Measurements from ENCODE around the gene HMGB2.

- TF ChIP-seq CTCF (IDR thresholded peaks at IDR 0.05): no peak
- no peak for TF ChIP-seq POLR2A (IDR thresholded peaks at IDR 0.05)
- no peak for TF ChIP-seq EP300 (IDR thresholded peaks at IDR 0.05; ENCODE audit: low read depth)
Measured at GRCh38 chr4:173287486-173287885, 46.7 kb downstream of the HMGB2 start.

Measured in transverse colon (tissue), 3 donors.